ENCODE measurements around the gene CHD3.

Gene CHD3

GRCh38 chr17:7844292-7845154 lies 44.1 kb upstream of the CHD3 start:
- Histone ChIP-seq H3K9ac (ENCODE audit: low read depth, low read length) (peak overlapping the region; percentile 42; the same call in 1 of the 2 replicates), H3K4me3 (ENCODE audit: low read length) (peak overlapping the region; percentile 80)
- WGBS = under 1% methylated on average over 71 of the region's 71 CpGs

GRCh38 chr17:7845359-7846062 lies 43.1 kb upstream of the CHD3 start:
- H3K27me3 ChIP-seq (ENCODE audit: insufficient read depth, low read length) = peaks cover 10% of the 10 kb centered on the region
- H3K9me3 ChIP-seq (ENCODE audit: insufficient read depth, low read depth, low read length) = no peaks in the 10 kb centered on the region
- WGBS = 89% methylated on average over 15 of the region's 15 CpGs
- peaks cover 9% of the 10 kb centered on the region; the same call in 1 of the 2 replicates for H3K4me1 ChIP-seq (ENCODE audit: insufficient read depth, low read length)
- peak overlapping the region; percentile 80 for H3K4me3 ChIP-seq (ENCODE audit: low read length)
- H3K36me3 ChIP-seq (ENCODE audit: insufficient read depth, low read length) = peaks cover 15% of the 10 kb centered on the region
- no peak overlapping the region for H3K27ac ChIP-seq (ENCODE audit: low read depth, low read length)
- H3K9ac ChIP-seq (ENCODE audit: low read depth, low read length) = no peak overlapping the region

More at GRCh38 chr17:7844292-7845154, 44.1 kb upstream of the CHD3 start:
- Histone ChIP-seq H3K4me1 (ENCODE audit: insufficient read depth, low read length) (peaks cover 9% of the 10 kb centered on the region; the same call in 1 of the 2 replicates), H3K36me3 (ENCODE audit: insufficient read depth, low read length) (peaks cover 5% of the 10 kb centered on the region), H3K27me3 (ENCODE audit: insufficient read depth, low read length) (peaks cover 20% of the 10 kb centered on the region), H3K27ac (ENCODE audit: low read depth, low read length) (no peak overlapping the region; the same call in 1 of the 2 replicates), H3K9me3 (ENCODE audit: insufficient read depth, low read depth, low read length) (no peaks in the 10 kb centered on the region)

- H3K27ac ChIP-seq (ENCODE audit: low read depth, low read length) = no peak overlapping the region
- H3K9ac ChIP-seq (ENCODE audit: low read depth, low read length) = no peak overlapping the region
- peaks cover 15% of the 10 kb centered on the region for H3K36me3 ChIP-seq (ENCODE audit: insufficient read depth, low read length)
- H3K4me3 ChIP-seq (ENCODE audit: low read length) = no peak overlapping the region
- peaks cover 3% of the 10 kb centered on the region; the same call in 1 of the 2 replicates for H3K4me1 ChIP-seq (ENCODE audit: insufficient read depth, low read length)
- 93% methylated on average over 20 of the region's 22 CpGs for WGBS
- H3K27me3 ChIP-seq (ENCODE audit: insufficient read depth, low read length) = peaks cover 3% of the 10 kb centered on the region
- no peaks in the 10 kb centered on the region for H3K9me3 ChIP-seq (ENCODE audit: insufficient read depth, low read depth, low read length)
Observed at GRCh38 chr17:7846063-7846735, 42.4 kb upstream of the CHD3 start.

GRCh38 chr17:7846765-7847661 lies 41.6 kb upstream of the CHD3 start:
- peaks cover 2% of the 10 kb centered on the region for H3K27me3 ChIP-seq (ENCODE audit: insufficient read depth, low read length)
- H3K27ac ChIP-seq (ENCODE audit: low read depth, low read length) = no peak overlapping the region
- 93% methylated on average over 34 of the region's 34 CpGs for WGBS
- H3K4me3 ChIP-seq (ENCODE audit: low read length) = no peak overlapping the region
- peaks cover 15% of the 10 kb centered on the region for H3K36me3 ChIP-seq (ENCODE audit: insufficient read depth, low read length)
- H3K9ac ChIP-seq (ENCODE audit: low read depth, low read length) = no peak overlapping the region
- no peaks in the 10 kb centered on the region for H3K9me3 ChIP-seq (ENCODE audit: insufficient read depth, low read depth, low read length)
- no peaks in the 10 kb centered on the region for H3K4me1 ChIP-seq (ENCODE audit: insufficient read depth, low read length)

GRCh38 chr17:7848131-7848579 lies 40.4 kb upstream of the CHD3 start:
- H3K9ac ChIP-seq (ENCODE audit: low read depth, low read length) = no peak overlapping the region
- H3K4me3 ChIP-seq (ENCODE audit: low read length) = no peak overlapping the region
- no peaks in the 10 kb centered on the region for H3K4me1 ChIP-seq (ENCODE audit: insufficient read depth, low read length)
- H3K9me3 ChIP-seq (ENCODE audit: insufficient read depth, low read depth, low read length) = no peaks in the 10 kb centered on the region
- WGBS = 90% methylated on average over 20 of the region's 20 CpGs
- peaks cover 20% of the 10 kb centered on the region for H3K36me3 ChIP-seq (ENCODE audit: insufficient read depth, low read length)
- H3K27me3 ChIP-seq (ENCODE audit: insufficient read depth, low read length) = peaks cover 13% of the 10 kb centered on the region
- no peak overlapping the region for H3K27ac ChIP-seq (ENCODE audit: low read depth, low read length)

- Histone ChIP-seq H3K9me3 (ENCODE audit: insufficient read depth, low read depth, low read length) (no peaks in the 10 kb centered on the region), H3K36me3 (ENCODE audit: insufficient read depth, low read length) (peaks cover 20% of the 10 kb centered on the region), H3K27me3 (ENCODE audit: insufficient read depth, low read length) (peaks cover 19% of the 10 kb centered on the region), H3K4me3 (ENCODE audit: low read length) (no peak overlapping the region), H3K4me1 (ENCODE audit: insufficient read depth, low read length) (no peaks in the 10 kb centered on the region), H3K9ac (ENCODE audit: low read depth, low read length) (no peak overlapping the region), H3K27ac (ENCODE audit: low read depth, low read length) (no peak overlapping the region)
- 96% methylated on average over 21 of the region's 21 CpGs for WGBS
Observed at GRCh38 chr17:7848739-7849129, 39.9 kb upstream of the CHD3 start.

GRCh38 chr17:7849130-7849750 lies 39.3 kb upstream of the CHD3 start:
- no peak overlapping the region for H3K27ac ChIP-seq (ENCODE audit: low read depth, low read length)
- peaks cover 20% of the 10 kb centered on the region for H3K36me3 ChIP-seq (ENCODE audit: insufficient read depth, low read length)
- H3K4me3 ChIP-seq (ENCODE audit: low read length) = no peak overlapping the region
- H3K9me3 ChIP-seq (ENCODE audit: insufficient read depth, low read depth, low read length) = no peaks in the 10 kb centered on the region
- 94% methylated on average over 35 of the region's 35 CpGs for WGBS
- no peaks in the 10 kb centered on the region for H3K4me1 ChIP-seq (ENCODE audit: insufficient read depth, low read length)
- peaks cover 24% of the 10 kb centered on the region for H3K27me3 ChIP-seq (ENCODE audit: insufficient read depth, low read length)
- H3K9ac ChIP-seq (ENCODE audit: low read depth, low read length) = no peak overlapping the region

GRCh38 chr17:7849751-7850504 lies 38.7 kb upstream of the CHD3 start:
- no peak overlapping the region for H3K4me3 ChIP-seq (ENCODE audit: low read length)
- H3K27ac ChIP-seq (ENCODE audit: low read depth, low read length) = no peak overlapping the region
- no peaks in the 10 kb centered on the region for H3K4me1 ChIP-seq (ENCODE audit: insufficient read depth, low read length)
- peaks cover 20% of the 10 kb centered on the region for H3K36me3 ChIP-seq (ENCODE audit: insufficient read depth, low read length)
- 92% methylated on average over 12 of the region's 12 CpGs for WGBS
- no peaks in the 10 kb centered on the region for H3K9me3 ChIP-seq (ENCODE audit: insufficient read depth, low read depth, low read length)
- no peak overlapping the region for H3K9ac ChIP-seq (ENCODE audit: low read depth, low read length)
- peaks cover 31% of the 10 kb centered on the region for H3K27me3 ChIP-seq (ENCODE audit: insufficient read depth, low read length)

GRCh38 chr17:7850701-7851437 lies 37.7 kb upstream of the CHD3 start:
- Histone ChIP-seq H3K4me3 (ENCODE audit: low read length) (peak overlapping the region; percentile 56), H3K36me3 (ENCODE audit: insufficient read depth, low read length) (peaks cover 20% of the 10 kb centered on the region), H3K9me3 (ENCODE audit: insufficient read depth, low read depth, low read length) (no peaks in the 10 kb centered on the region), H3K4me1 (ENCODE audit: insufficient read depth, low read length) (no peaks in the 10 kb centered on the region), H3K27ac (ENCODE audit: low read depth, low read length) (no peak overlapping the region), H3K27me3 (ENCODE audit: insufficient read depth, low read length) (peaks cover 40% of the 10 kb centered on the region), H3K9ac (ENCODE audit: low read depth, low read length) (no peak overlapping the region)
- WGBS = 90% methylated on average over 17 of the region's 17 CpGs
